Germinal center (tissue), 1 donor: ENCODE results near the gene CD4.
A peak's percentile ranks its signal among the peaks of the same experiment; 100 is the strongest.
"Not testable (repeated sequence)": the region's sequence is repeated elsewhere in the genome, so short reads cannot be mapped to it uniquely, and the experiment has no call there.

Experiments used
- DNase-seq: peaks from one replicate; pipeline ENCODE4 v3.0.0; 2012; ENCODE audit warnings: mixed read lengths, low spot score

Gene CD4

DNA sequence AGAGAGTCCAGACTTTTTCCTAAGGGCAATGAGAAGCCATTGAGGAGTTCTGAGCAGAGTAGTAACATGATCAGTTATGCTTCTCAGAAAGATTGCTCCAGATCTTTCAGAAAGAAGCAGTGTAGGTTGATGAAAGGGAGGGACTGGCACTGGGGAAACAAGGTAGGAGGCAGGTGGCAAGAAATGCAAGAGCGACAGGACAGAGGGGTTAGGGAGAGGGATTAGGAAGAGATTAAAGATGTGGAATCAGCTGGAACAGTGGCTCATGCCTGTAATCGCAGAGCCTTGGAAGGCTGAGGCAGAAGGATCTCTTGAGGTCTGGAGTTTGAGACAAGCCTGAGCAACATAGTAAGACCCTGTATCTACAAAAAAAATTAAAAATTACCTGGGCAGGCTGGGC lies 58.3 kb downstream of the CD4 start:
- no peak for DNase-seq

GRCh38 chr12:6849427-6849826 lies 60.1 kb downstream of the CD4 start:
- DNase-seq: no peak

DNA sequence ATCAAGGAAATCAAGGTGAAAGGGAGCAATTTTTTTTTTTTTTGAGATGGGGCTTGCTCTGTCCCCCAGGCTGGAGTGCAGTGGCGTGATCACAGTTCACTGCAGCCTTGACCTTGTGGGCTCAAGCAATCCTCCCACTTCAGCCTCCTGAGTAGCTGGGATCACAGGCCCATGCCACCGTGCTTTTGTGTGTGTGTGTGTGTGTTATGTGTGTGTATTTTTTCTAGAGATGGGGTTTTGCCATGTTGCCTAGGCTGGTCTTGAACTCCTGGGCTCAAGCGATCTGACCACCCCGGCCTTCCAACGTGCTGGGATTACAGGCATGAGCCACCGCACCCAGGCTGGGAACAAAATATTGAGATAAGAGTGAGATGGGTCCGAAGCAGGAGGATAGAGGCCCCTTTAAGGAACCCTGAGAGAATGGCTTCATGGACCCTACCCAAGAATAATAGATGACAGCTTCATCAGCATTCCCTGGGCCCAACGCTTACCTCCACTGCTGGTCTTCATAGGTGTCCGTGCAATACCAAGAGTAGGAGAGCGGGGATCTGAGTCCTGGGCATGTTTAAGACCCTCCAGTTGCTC lies 60.7 kb downstream of the CD4 start:
- DNase-seq: no peak

DNA sequence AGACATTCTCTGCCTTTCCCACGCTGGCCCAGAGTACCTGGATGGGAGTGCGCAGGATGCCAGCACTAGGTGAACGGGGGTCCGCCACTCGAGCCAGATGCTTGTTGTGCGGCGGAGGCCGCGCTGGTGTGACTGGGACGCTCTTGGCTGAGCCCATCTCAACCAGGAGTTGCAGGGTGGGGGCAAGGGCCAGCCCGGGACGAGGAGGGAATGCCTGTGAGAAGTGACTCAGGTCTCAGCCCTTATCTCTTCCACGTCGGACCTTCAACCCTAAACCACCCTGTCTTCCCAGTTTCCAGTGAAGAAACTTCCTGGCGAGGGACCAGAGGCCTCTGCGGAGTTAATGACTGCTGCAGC lies 61.4 kb downstream of the CD4 start:
- no peak for DNase-seq

DNA sequence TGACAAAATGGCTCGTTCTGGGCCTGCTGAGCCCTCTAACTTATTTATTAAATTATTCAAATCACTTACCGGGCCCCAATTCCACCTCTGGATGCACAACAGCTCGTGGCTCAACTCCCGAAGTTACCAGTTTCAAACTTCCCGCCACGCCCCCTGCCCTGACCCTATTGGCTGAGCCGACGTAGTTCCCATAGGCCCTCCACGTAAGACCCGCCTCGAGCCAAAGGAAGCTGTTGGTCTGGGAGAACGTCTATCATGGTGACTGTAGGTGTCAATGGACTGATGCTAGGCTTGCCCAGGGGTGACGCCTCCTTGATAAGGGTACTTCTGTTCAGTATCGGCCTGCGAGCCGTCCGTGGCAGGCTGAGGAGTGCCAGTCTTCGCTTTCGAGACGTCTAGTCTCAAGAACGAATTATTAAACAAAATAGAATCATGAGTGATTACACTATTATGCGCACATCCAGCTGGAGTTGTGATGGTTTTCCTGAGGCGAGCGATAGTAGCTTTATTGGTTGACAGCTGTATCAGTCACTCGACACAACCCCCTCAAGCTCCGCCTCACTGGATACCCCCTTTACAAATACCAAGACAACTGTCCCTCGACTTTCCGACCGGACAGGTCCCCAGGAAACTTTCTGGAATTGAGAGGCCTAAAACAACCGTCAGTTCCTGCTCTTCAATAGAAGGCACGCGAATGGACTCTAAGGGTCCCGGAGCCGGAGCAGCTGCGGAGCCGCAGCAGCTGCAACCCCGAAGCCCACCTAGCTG lies 62.0 kb downstream of the CD4 start, which contains the start of gene CDCA3:
Gene CDCA3, minus strand, starts transcription at position 134 of the 768 bp plus-strand sequence. CDS start 334 bp downstream, outside the sequence.
- DNase-seq: peak; percentile 100

GRCh38 chr12:6851921-6852650 lies 62.8 kb downstream of the CD4 start, which contains the start of gene USP5:
Gene USP5, plus strand, starts transcription at chr12:6852150. Its CDS starts 30 bp downstream, at chr12:6852180.
- peak; percentile 98 for DNase-seq

GRCh38 chr12:6852651-6853354 lies 63.5 kb downstream of the CD4 start:
- DNase-seq: no peak

DNA sequence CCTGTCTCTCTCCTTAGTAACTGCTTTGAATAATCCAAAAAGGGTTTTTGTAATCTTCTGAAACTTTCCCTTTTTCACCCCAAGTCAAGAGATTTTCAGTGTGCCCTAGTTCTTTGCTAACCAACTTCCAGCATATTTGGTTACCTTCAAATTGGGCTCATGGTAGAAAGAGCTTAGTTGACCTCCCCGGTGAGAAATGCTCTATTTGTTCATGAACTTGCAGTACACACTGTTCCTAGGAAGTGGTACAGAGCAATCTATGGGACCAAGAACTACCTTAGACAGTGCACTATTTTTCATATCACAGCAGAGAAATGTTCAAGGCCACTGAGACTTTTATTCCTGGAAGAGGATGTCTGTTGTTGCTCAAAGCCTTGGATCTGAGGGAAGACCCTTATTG lies 64.3 kb downstream of the CD4 start:
- DNase-seq: no peak

GRCh38 chr12:6854036-6854435 lies 64.7 kb downstream of the CD4 start:
- no peak for DNase-seq

DNA sequence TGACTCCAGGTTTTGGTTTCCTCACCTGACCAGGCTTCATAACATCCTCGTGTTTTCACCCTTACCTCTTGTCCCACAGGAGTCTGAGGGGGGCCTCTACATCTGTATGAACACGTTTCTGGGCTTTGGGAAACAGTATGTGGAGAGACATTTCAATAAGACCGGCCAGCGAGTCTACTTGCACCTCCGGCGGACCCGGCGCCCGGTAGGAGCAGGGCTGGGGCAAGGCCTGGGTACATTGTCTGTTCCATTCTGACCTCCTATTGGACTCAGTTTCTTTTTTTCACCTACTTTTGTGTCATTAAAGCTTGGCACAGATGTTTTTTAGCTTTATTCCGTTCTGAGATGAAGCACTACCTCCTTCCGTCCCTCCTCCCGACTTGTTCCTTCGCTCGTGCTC lies 66.0 kb downstream of the CD4 start:
- DNase-seq: no peak

- no peak for DNase-seq
These were observed 69.5 kb downstream of the CD4 start for GRCh38 chr12:6858799-6859198.

- DNase-seq: no peak
These were observed 70.8 kb downstream of the CD4 start for GRCh38 chr12:6860116-6860515.

GRCh38 chr12:6860942-6861341 lies 71.6 kb downstream of the CD4 start:
- no peak for DNase-seq

DNA sequence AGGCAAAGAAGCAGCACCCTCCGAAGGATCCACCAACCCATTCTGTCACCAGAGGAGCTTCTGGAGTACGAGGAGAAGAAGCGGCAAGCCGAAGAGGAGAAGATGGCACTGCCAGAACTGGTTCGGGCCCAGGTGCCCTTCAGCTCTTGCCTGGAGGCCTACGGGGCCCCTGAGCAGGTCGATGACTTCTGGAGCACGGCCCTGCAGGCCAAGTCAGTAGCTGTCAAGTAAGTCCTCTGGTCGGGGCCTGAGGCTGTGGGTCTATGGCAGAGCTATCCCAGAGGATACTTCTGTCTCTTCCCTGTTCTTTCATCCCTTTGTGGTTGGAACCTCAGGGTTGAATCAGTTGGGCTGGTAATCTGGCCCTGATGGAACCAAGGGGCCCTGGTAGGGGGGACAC lies 72.1 kb downstream of the CD4 start:
- no peak for DNase-seq

DNA sequence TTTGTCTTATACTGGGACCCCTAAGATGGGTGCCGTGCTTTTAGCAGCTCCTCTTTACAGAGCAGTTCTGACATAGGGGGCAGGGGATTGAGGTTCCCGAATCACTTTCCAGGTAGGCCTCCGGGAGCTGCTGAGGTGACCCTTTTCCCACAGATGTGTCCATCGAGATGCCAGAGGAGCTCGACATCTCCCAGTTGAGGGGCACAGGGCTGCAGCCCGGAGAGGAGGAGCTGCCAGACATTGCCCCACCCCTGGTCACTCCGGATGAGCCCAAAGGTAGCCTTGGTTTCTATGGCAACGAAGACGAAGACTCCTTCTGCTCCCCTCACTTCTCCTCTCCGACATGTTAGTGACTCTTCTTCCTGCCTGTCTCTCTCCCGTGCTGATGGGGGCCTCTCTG lies 73.7 kb downstream of the CD4 start:
- no peak for DNase-seq

GRCh38 chr12:6863586-6864321 lies 74.4 kb downstream of the CD4 start:
- no peak for DNase-seq

DNA sequence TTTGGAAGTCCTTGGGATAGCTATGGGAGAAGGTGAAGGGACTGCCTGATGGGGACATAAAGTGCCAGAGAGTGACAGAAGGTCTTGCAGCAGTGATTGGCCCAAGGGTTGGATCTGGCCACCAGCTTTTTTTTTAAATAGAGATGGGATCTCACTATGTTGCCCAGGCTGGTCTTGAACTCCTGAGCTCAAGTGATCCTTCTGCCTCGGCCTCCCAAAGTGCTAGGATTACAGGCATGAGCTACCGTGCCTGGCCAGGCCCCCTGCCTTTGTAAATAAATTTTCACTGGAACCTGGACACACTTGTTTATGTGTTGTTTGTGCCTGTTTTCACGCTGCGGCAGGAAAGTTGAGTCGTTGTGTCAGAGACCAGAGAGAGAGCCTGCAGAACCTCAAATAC lies 76.0 kb downstream of the CD4 start:
- DNase-seq: not testable (repeated sequence)

DNA sequence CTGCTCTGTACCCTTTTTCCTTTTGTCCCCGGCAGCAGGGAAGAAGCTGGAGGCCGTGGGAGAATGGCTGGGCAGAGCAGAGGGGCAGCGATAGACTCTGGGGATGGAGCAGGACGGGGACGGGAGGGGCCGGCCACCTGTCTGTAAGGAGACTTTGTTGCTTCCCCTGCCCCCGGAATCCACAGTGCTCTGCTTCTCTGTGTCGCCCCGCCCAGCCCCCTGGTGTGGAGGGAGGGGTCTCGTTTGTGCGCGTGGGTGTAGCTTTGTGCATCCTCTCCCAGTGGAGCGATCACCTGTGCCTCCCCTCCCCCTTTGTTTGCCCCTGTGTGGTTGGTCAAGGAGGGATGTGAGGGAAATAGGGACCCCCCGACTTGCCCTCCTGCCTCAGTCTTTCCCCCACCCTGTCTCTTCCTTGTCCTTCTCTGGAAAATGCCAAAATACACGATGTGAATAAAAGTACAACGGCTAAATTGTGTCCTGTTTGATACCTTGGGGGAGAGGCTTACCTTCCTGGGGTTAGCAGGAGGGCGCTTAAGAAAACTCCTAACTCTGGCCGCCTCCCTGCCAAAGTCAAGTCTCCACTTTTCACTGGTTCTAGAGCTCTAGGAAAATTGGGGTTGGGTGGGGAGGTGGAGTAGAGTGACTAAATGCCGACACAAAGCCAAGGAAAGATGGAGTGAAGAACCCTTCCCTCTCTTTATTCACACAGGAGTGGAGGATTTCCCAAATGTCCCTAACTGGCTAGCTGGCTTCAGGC lies 77.0 kb downstream of the CD4 start:
- DNase-seq: no peak

DNA sequence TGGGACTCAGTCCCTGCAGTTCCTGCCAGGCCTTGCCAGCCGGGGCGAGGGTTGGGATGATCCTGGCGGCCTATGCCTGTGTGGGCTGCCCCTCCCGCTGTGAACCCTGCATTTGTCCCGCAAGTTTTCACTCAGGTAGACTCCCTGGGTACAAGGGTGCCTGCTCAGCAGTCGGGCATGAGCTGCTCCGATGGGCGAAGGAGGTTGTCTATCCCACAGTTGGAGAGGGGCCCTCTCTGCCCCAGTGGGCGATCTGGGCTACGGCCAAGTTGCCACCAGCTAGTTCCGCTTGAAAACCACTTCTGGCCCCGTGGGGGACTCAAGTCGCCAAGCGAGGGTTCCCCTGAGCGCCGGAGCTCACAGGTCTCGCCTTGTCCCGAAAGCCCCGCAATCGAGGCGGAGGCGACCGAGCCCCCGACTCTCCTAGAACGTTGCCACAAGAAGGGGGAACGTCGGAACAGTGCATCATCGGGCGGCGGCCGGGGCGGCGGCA lies 77.6 kb downstream of the CD4 start:
- DNase-seq: no peak

DNA sequence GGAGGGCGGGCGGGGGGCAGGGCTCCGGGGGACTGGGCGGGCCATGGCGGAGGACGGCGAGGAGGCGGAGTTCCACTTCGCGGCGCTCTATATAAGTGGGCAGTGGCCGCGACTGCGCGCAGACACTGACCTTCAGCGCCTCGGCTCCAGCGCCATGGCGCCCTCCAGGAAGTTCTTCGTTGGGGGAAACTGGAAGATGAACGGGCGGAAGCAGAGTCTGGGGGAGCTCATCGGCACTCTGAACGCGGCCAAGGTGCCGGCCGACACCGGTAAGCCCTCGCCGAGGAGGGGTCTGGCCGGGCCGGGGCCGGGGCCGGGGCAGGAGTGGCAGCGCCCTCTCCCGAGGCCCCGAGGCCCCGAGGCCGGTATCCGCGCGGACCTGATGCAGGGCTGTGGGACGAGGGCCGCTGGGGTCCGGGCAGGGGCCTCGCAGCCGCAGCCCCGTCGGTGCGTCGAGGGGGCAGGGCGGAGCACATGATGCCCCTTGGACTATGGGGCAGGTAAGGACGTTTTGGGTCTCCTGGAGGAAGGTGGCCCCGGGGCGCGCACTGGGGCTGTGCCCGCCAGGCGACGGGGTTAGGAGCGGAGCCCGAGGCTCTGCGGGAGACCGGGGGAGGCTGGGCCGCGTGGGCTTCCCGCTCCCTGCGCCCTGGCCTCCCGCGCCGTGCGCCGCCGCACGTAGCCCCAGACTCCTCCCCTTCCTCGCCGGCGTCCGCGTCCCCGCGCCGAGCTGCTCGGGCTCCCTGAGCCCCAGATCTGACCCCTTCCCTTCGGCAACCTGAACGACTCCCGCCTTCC lies 78.3 kb downstream of the CD4 start, which contains the start of gene TPI1:
Gene TPI1, plus strand, starts transcription at position 119 of the 798 bp plus-strand sequence. Its CDS starts 36 bp downstream, at position 155.
- peak; percentile 87 for DNase-seq
